ENCODE measurements around the gene SKP1.

Gene SKP1

GRCh38 chr5:134145041-134145757, 31.6 kb downstream of the SKP1 start:
- TF ChIP-seq CTCF (IDR thresholded peaks at IDR 0.05; ENCODE audit: extremely low read depth, missing control alignments): no peak
- no peak for DNase-seq (ENCODE audit: low spot score)

GRCh38 chr5:134143944-134144941, 32.5 kb downstream of the SKP1 start:
- no peak for TF ChIP-seq CTCF (IDR thresholded peaks at IDR 0.05; ENCODE audit: extremely low read depth, missing control alignments)

GRCh38 chr5:134143431-134143830, 33.3 kb downstream of the SKP1 start:
- DNase-seq (ENCODE audit: low spot score): no peak
- TF ChIP-seq CTCF (IDR thresholded peaks at IDR 0.05; ENCODE audit: extremely low read depth, missing control alignments): no peak

More at GRCh38 chr5:134143944-134144941, 32.5 kb downstream of the SKP1 start:
- DNase-seq (ENCODE audit: low spot score): no peak

- DNase-seq (ENCODE audit: low spot score): no peak
- TF ChIP-seq CTCF (IDR thresholded peaks at IDR 0.05; ENCODE audit: extremely low read depth, missing control alignments): no peak
Observed at GRCh38 chr5:134142806-134143205, 33.9 kb downstream of the SKP1 start.

GRCh38 chr5:134142052-134142451, 34.7 kb downstream of the SKP1 start:
- no peak for DNase-seq (ENCODE audit: low spot score)
- no peak for TF ChIP-seq CTCF (IDR thresholded peaks at IDR 0.05; ENCODE audit: extremely low read depth, missing control alignments)

- DNase-seq (ENCODE audit: low spot score): no peak
Observed at GRCh38 chr5:134141331-134142050, 35.3 kb downstream of the SKP1 start.

More at GRCh38 chr5:134141331-134142050, 35.3 kb downstream of the SKP1 start:
- TF ChIP-seq CTCF (IDR thresholded peaks at IDR 0.05; ENCODE audit: extremely low read depth, missing control alignments): peak; percentile 8

Data from GM20000 (cell line).